PC-3 (cell line): ENCODE data around the gene IDI2. TPM values are rescaled to one million over a fixed set of nuclear protein-coding genes. Genes with fewer than 3 reads are reported as not detected.

Experiments
- ATAC-seq: fragments of 200-7000 bp; cut with Tn5 transposase; 2 replicates; pipeline ENCODE4 v1.9.1; 2020; ENCODE audit warnings: mild to moderate bottlenecking, moderate library complexity
- BruUV-seq: library from RNA; stranded (reverse); fragments of 400-500 nt; replicated peaks from 2 replicates; lab custom pipeline; 2021; lab: Mats Ljungman, UMichigan
- CTCF ChIA-PET: fragments of 300-600 bp; sonication (Branson Sonifier 250); formaldehyde crosslinking; loops from one replicate; lab custom pipeline; 2022; ENCODE audit warnings: antibody characterized with exemption; lab: Charles Lee
- POLR2A ChIA-PET: fragments of 300-600 bp; sonication (Branson Sonifier 250); formaldehyde crosslinking; loops from one replicate; lab custom pipeline; 2022; ENCODE audit warnings: antibody characterized with exemption; ENCODE audit not compliant: unreplicated experiment; lab: Charles Lee
- DNase-seq: peaks from one replicate; pipeline ENCODE4 v3.0.0-alpha.2; 2015
- H2AFZ ChIP-seq: fragments of 300-600 bp; sonication (generic); 2 replicates; pipeline ENCODE4 v1.6.0; 2016; ENCODE audit warnings: antibody characterized with exemption, low read length
- H3F3A ChIP-seq: fragments of 300-600 bp; sonication (generic); one replicate; pipeline ENCODE4 v1.6.0; 2017; ENCODE audit warnings: antibody characterized with exemption, low read length, control low read depth, mild to moderate bottlenecking; ENCODE audit not compliant: unreplicated experiment
- H3K27ac ChIP-seq: fragments of 300-600 bp; sonication (generic); 2 replicates; pipeline ENCODE4 v1.5.1; 2016; ENCODE audit warnings: mild to moderate bottlenecking, low read length
- H3K27me3 ChIP-seq: fragments of 300-600 bp; sonication (generic); 2 replicates; pipeline ENCODE4 v1.6.1; 2016; ENCODE audit warnings: low read length, mixed read lengths
- H3K36me3 ChIP-seq: fragments of 300-600 bp; sonication (generic); 2 replicates; pipeline ENCODE4 v1.6.1; 2016; ENCODE audit warnings: low read depth, mixed run types, low read length, mixed read lengths
- H3K4me1 ChIP-seq: fragments of 300-600 bp; sonication (generic); 2 replicates; pipeline ENCODE4 v1.5.1; 2016; ENCODE audit warnings: low read length; ENCODE audit not compliant: insufficient read depth
- H3K4me2 ChIP-seq: fragments of 300-600 bp; sonication (generic); 2 replicates; pipeline ENCODE4 v1.6.0; 2016; ENCODE audit warnings: low read length
- H3K4me3 ChIP-seq: fragments of 300-600 bp; sonication (generic); 2 replicates; pipeline ENCODE4 v1.5.1; 2016; ENCODE audit warnings: mild to moderate bottlenecking, low read length, mixed read lengths
- H3K79me2 ChIP-seq: fragments of 300-600 bp; sonication (generic); 2 replicates; pipeline ENCODE4 v1.6.1; 2017; ENCODE audit warnings: low read length, mixed read lengths
- H3K9ac ChIP-seq: fragments of 300-600 bp; sonication (generic); 2 replicates; pipeline ENCODE4 v1.6.0; 2016; ENCODE audit warnings: mild to moderate bottlenecking, low read length
- H3K9me2 ChIP-seq: fragments of 300-600 bp; sonication (generic); replicated peaks from 2 replicates; pipeline ENCODE4 v1.6.1; 2016; ENCODE audit warnings: mixed run types, low read length, mixed read lengths
- H3K9me3 ChIP-seq: fragments of 300-600 bp; sonication (generic); 2 replicates; pipeline ENCODE4 v1.6.1; 2016; ENCODE audit warnings: low read length, mixed read lengths
- H4K20me1 ChIP-seq: fragments of 300-600 bp; sonication (generic); 2 replicates; pipeline ENCODE4 v1.6.1; 2016; ENCODE audit warnings: low read length, mixed read lengths
- EZH2 ChIP-seq: fragments of 300-600 bp; sonication (generic); IDR thresholded peaks from one replicate; pipeline ENCODE4 v1.6.1; 2017; ENCODE audit warnings: antibody characterized with exemption, mild to moderate bottlenecking, low read length; ENCODE audit not compliant: unreplicated experiment
- EZH2phosphoT487 ChIP-seq: fragments of 300-600 bp; sonication (generic); IDR thresholded peaks from 2 replicates; pipeline ENCODE4 v1.6.1; 2018; ENCODE audit warnings: mild to moderate bottlenecking, antibody characterized with exemption, low read length, borderline replicate concordance
- intact Hi-C: fragments of 100-400 bp; cut with micrococcal nuclease; formaldehyde crosslinking; loops from 2 replicates; pipeline ENCODE4 v1.9.0; 2023
- total RNA-seq: library from RNA; depleted of rRNA; stranded (reverse); fragments of >200 nt; gene quantifications from 2 replicates; pipeline ENCODE4 v1.2.3, GENCODE V29; 2014
- TF ChIP-seq, protein P1 (sequence below): fragments of 300-600 bp; sonication (generic); conservative IDR thresholded peaks from 2 replicates; pipeline ENCODE4 v1.5.1; 2017; ENCODE audit warnings: antibody characterized with exemption, low read depth, mild to moderate bottlenecking, low read length

The IDI2 gene
- total RNA-seq, 1 experiment from 2014 or later: not detected

DNA sequence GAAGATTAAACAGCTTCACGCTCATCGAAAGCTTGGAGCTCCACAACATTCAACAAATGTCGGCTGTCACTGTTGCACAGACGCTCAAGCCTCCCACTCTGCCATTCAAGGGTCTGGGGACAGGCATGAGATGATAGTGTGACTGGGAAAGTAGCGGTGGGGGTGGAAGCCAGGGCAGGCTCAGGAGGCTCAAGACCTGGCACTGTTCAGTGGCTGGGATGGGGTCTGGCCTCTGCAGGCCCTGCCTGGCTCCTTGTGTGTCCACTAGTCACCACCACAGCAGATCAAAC, 50.9 kb downstream of the IDI2 start:
- no peaks in the 10 kb centered on the region for H4K20me1 ChIP-seq
- intact Hi-C loops: no loop called here
- H3K4me1 ChIP-seq: 0 out of 2 replicates have a peak, but pooled peaks cover 10% of the 10 kb centered on the region
- H3K4me2 ChIP-seq: no peak overlapping the region
- H3K9me3 ChIP-seq: no peaks in the 10 kb centered on the region
- no peak overlapping the region for H3K9ac ChIP-seq
- H3F3A ChIP-seq: no peaks in the 10 kb centered on the region
- TF ChIP-seq, protein P1, sequence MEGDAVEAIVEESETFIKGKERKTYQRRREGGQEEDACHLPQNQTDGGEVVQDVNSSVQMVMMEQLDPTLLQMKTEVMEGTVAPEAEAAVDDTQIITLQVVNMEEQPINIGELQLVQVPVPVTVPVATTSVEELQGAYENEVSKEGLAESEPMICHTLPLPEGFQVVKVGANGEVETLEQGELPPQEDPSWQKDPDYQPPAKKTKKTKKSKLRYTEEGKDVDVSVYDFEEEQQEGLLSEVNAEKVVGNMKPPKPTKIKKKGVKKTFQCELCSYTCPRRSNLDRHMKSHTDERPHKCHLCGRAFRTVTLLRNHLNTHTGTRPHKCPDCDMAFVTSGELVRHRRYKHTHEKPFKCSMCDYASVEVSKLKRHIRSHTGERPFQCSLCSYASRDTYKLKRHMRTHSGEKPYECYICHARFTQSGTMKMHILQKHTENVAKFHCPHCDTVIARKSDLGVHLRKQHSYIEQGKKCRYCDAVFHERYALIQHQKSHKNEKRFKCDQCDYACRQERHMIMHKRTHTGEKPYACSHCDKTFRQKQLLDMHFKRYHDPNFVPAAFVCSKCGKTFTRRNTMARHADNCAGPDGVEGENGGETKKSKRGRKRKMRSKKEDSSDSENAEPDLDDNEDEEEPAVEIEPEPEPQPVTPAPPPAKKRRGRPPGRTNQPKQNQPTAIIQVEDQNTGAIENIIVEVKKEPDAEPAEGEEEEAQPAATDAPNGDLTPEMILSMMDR: no peak
- no peak for TF ChIP-seq EZH2
- no peak overlapping the region for H2AFZ ChIP-seq
- H3K36me3 ChIP-seq: no peaks in the 10 kb centered on the region
- ATAC-seq: no peak
- H3K4me3 ChIP-seq: no peak overlapping the region
- H3K79me2 ChIP-seq: no peaks in the 10 kb centered on the region
- ChIA-PET POLR2A (no interaction called here), CTCF (no interaction called here)
- no TSS peak for BruUV-seq
- no peaks in the 10 kb centered on the region for H3K27me3 ChIP-seq
- DNase-seq: no peak
- H3K27ac ChIP-seq: no peak overlapping the region
- H3K9me2 ChIP-seq: no peaks in the 10 kb centered on the region

DNA sequence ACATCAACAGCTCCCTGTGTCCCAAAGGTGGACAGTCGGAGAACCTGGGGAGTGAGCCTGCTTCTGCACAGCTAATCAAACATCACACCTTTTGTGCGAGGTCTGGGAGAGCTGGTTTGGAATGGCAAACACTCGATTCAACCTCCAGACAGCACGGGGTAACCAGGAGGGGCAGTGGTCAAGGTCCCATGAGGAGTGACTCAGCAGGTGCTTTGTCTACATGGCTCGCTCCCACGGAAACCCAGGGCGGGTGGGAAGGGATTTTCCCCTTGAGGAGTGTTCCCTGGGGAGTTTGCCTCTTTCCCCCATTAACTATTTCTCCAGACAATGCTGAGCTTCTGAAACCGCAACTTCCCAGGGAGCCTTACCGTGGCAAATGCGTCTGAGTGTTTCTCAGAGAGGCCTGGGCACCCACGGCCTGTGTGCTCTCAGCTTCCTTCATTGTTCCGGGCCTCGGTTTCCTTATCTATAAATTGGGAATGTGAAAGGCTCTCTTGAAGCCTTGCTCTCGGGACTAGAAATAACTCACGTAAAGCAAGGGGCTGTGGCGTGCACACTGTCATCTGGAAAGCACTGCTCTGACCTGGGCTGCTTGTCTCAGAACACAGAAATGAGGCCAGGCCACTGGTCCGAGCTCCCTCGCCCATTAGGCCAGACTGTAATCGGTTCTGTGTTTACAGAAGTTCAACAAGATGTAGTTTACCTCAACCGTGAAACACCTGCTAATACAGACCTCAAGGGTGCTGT, 51.4 kb downstream of the IDI2 start:
- Histone ChIP-seq H3K36me3 (no peaks in the 10 kb centered on the region), H3K4me3 (no peak overlapping the region), H3K9ac (no peak overlapping the region), H3K4me2 (no peak overlapping the region), H3K27ac (no peak overlapping the region), H3K27me3 (no peaks in the 10 kb centered on the region), H3K4me1 (0 out of 2 replicates have a peak, but pooled peaks cover 10% of the 10 kb centered on the region), H4K20me1 (no peaks in the 10 kb centered on the region), H2AFZ (no peak overlapping the region), H3K79me2 (no peaks in the 10 kb centered on the region), H3K9me3 (no peaks in the 10 kb centered on the region), H3F3A (no peaks in the 10 kb centered on the region), H3K9me2 (no peaks in the 10 kb centered on the region)
- ChIA-PET CTCF (no interaction called here), POLR2A (no interaction called here)
- intact Hi-C loops: no loop called here
- ATAC-seq: no peak
- no TSS peak for BruUV-seq
- DNase-seq: no peak
- TF ChIP-seq EZH2phosphoT487: no peak
- TF ChIP-seq, protein P1: no peak
- no peak for TF ChIP-seq EZH2

DNA sequence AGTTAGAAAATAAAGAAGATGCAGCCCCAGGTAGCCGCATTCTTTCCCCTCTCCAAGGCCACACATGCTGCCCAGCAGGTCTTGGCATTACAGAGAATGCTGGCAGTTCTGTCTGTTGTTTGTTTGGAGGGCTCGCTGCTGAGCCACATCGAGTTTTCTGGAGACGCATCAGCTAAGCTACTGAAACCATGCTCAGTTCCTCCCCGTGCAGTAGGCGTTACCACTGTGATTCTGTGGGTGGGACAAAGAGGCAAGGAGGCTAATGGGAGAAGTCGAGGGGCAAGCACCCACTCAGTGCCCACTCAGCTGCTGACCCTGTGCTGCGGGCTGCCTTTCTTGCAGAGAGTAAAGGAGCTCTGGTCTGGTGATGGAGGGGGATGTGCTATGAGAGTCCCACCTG, 52.9 kb downstream of the IDI2 start:
- Histone ChIP-seq H3F3A (no peaks in the 10 kb centered on the region), H3K9me3 (no peaks in the 10 kb centered on the region), H3K4me3 (no peak overlapping the region), H3K9ac (no peak overlapping the region), H3K4me1 (0 out of 2 replicates have a peak, but pooled peaks cover 10% of the 10 kb centered on the region), H3K27me3 (no peaks in the 10 kb centered on the region), H3K4me2 (no peak overlapping the region), H4K20me1 (no peaks in the 10 kb centered on the region), H2AFZ (no peak overlapping the region), H3K36me3 (no peaks in the 10 kb centered on the region), H3K79me2 (no peaks in the 10 kb centered on the region), H3K9me2 (no peaks in the 10 kb centered on the region), H3K27ac (no peak overlapping the region)
- no peak for ATAC-seq
- BruUV-seq: no TSS peak
- no peak for DNase-seq
- POLR2A ChIA-PET: no interaction called here
- CTCF ChIA-PET: no interaction called here
- intact Hi-C loops: no loop called here
- no peak for TF ChIP-seq EZH2phosphoT487
- TF ChIP-seq, protein P1: no peak
- TF ChIP-seq EZH2: no peak
